SW480 (cell line): Measurements from ENCODE around the gene MAP3K10.
"Not testable (repeated sequence)": the region's sequence is repeated elsewhere in the genome, so short reads cannot be mapped to it uniquely, and the experiment has no call there.

Experiments
- DNase-seq: peaks from one replicate; pipeline ENCODE4 v3.0.0-alpha.2; 2016; ENCODE audit warnings: low spot score

Gene MAP3K10

GRCh38 chr19:40217027-40217810, 26.0 kb downstream of the MAP3K10 start:
- DNase-seq, result peak; percentile 87

DNA sequence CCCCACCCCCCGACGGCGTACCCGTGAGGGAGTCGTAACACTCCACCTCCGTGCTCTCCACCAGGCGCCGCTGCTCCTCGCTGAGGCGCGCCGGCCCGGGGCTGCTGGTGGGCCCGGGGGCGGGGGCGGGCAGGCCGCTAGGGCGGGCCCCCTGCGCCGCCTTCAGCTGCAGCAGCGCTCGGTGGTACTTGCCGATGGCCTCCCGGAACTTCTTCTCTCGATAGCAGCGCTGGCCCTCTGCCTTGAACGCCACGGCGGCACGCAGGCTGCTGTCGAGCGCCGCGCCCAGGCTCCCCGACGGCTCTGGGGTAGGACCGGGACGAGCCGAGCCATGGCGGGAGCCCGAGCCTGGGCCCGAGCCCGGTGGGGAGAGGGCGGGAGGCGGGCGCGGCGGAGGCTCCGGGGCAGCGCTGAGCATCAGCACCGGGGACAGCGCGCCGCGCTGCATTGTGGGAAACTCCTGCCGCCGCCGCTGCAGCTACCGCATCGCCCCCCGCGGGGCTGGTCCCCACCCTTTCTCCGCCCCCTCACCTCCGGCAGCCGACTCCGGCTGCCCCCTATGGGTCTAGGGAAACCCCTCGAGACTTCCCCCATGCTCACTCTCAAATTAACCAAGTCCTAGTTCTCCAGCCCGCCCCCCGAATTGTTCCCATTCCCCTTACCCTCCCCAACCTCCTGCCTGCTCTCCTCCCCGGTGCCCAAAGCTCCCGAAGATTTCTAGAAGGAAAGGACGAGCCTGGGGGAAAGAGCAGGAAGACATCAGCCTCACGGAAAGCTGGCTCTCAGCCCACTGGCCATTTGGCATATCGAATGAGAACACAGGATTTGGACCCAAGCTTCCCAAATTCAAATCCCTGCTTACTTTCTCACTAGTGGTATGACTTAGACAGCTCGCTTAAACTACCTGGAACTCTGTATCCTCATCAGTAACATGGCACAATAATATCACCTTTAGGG, 27.0 kb downstream of the MAP3K10 start, which contains the start of gene TTC9B:
TTC9B (minus strand) TSS at position 451 of the 957 bp plus-strand sequence; CDS start at position 448, 3 bp downstream.
- DNase-seq, result no peak

- not testable (repeated sequence) for DNase-seq
These were observed 27.8 kb downstream of the MAP3K10 start for GRCh38 chr19:40219029-40219428.

GRCh38 chr19:40219721-40220276, 28.6 kb downstream of the MAP3K10 start:
- peak; percentile 67 for DNase-seq

- DNase-seq, result no peak
These were observed 29.4 kb downstream of the MAP3K10 start for GRCh38 chr19:40220674-40221073.

DNA sequence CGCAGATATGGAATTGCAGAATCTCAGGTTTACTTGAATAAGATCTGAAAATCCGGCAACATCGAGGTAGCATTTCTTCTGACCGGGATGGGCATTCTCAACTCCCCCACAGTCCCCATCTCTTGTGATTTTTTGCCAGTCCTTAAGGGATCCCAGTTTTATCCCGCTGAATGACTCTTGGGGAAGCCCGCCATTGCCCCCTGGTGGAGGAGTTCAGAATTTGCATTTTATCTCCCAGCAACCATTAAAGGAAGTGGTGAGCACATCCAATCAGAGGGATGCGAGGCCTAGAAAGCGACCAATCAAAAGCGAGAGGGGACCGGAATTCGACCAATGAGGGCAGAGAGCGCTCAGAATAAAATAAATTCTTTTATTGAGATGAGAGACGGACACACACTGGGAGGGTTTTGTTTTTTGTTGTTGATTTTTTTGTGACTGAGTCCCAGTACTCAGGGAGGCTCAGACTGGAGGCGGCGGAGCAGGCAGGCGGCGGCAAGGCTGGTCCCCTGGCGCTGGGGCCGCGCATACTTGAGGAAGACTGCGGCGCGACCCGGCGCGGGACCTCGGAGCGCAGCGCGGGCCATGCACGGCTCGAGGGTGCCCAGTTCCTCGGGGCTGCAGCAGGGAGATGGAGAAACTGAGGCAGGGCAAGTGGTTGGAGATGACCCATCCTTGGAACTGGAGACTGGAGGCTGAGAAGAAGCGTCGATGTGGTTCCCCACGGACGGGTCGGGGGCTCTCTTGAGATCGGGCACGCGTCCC, 30.8 kb downstream of the MAP3K10 start:
- DNase-seq, result peak; percentile 94

DNA sequence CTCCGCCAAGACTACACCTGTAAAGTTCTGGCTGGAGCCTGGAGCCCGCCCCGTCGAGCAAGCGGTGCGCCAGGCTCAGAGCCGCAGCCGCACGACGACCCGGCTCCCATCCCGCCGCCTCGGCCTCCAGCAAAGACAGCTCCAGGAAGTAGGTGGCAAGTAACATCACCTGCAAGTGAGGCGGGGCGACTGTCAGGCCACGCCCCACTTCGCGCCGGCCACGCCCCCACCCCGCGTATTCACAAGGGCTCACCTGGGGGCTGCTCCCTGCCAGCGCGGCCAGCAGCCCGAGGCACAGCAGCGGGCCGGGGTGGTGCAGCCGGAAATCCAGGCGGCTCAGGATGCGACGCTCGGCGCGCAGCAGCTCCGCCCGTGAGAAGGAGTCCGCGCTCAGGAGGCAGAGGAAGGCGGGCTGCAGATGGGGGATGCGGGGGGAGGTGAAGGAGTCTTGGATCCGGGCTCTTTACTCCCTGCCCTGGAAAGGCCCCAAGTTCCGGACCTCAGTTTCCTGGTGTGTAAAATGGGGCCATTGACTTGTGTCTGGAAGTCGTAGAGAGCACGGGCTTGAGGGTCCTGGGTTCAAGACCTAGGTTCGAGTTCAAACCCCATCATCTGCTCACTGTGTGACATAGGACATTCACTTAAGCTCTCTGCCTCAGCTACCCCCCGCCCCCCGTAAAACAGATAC, 32.1 kb downstream of the MAP3K10 start:
- no peak for DNase-seq

GRCh38 chr19:40224342-40225150, 33.3 kb downstream of the MAP3K10 start:
- DNase-seq, result peak; percentile 52

- no peak for DNase-seq
These were observed 34.4 kb downstream of the MAP3K10 start for GRCh38 chr19:40225440-40226305.

DNA sequence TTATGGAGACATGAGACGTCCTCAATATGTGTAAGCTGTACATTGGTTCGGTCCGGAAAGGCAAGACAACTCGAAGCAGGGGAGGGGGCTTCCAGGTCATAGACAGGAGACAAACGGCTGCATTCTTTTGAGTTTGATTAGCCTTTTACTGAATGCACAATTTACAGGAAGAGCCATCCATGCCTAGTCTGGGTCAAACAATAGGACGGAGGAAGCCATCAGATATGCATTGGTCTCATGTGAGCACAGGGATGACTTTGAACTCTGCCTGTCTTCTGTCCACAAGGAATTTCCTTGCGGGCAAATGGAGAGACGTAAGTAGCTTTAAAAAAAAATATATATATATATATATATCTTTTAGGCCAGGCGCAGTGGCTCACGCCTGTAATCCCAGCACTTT, 37.1 kb downstream of the MAP3K10 start:
- DNase-seq, result no peak

GRCh38 chr19:40228863-40229262, 37.6 kb downstream of the MAP3K10 start:
- no peak for DNase-seq

GRCh38 chr19:40229484-40229883, 38.3 kb downstream of the MAP3K10 start:
- no peak for DNase-seq

DNA sequence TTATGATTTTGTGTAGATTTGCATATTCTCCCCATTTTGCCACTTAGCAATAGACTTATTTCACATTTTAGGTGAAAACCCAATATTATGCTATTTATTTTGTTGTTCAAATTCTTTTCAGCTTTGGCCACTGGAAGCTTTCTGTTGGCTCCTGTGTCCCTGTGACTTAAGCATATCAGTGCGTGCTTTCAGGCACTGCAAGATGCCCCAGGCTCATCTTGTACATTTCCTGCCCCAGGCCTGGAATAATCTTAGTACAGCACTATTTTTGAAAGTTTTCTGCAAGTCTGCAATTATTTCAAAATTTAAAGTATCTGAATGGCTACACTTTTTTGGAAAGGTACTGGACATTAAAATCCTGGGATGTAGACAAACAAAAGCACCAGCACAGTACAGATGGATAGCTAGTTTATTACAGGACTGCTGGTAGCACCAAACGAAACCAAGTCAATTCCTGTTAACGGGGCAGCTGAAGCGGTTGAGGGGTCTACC, 38.7 kb downstream of the MAP3K10 start:
- DNase-seq, result no peak

- DNase-seq, result no peak
These were observed 39.8 kb downstream of the MAP3K10 start for GRCh38 chr19:40231057-40231456.

- peak; percentile 60 for DNase-seq
These were observed 40.6 kb downstream of the MAP3K10 start for GRCh38 chr19:40231544-40232424.

- no peak for DNase-seq
These were observed 41.3 kb downstream of the MAP3K10 start for GRCh38 chr19:40232479-40232878.

DNA sequence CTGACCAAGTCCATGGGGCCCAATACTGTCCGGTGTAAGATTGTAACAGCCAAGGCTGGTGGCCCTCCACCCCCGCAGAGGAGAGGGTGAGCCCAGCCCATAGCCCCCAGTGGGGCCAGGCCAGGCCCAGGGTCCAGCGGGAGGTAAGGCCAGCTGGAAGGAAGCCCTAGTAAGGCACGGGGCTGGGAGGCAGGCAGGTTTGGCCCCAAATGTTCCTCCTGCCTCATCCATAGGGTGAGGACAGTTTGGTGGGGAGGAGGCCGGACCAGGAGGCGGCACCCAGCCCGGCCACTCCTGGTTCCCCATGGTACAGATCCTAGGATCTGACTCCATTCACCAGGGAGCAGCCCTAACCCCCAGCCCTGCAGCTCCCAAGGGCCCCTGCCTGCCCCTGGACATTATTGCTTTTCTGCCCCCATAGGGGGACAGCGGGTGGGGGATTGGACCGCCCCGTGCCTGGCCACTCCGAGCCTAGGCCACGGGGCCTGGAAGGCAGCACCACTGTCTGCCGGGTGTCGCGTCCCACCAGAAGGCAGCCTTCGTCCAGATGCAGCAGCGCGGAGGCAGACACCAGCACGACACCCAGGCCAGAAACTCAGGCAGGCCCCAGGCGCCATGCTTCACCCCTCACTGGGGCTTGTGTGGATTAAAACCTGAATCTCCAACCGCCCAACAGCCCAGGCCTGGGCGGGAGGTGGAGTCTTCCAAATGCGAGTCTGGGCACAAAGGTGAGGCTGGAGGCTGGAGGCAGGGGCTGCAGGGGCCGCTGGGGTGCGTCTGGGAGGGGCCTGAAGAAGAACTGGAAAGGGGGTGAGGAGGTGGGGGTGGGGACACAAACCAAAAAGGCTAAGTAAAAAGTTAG, 42.0 kb downstream of the MAP3K10 start:
- no peak for DNase-seq
